Measurements from ENCODE around the gene UBA1. TPM values are rescaled to one million over a fixed set of nuclear protein-coding genes. Genes with fewer than 3 reads are reported as not detected.

The UBA1 gene
- polyA plus RNA-seq, 2 of the 4 experiments (the other 2 are of a cell fraction) = 160 to 192 TPM

GRCh38 chrX:47194194-47194787, 662 bp downstream of the UBA1 start:
- CTCF ChIA-PET = interaction anchor here (0.9 to 7.7 kb wide), 5 partner anchors 9 to 332 kb away, joined by 3 to 52 read pairs (median 4); no protein-coding TSS in a partner anchor
- peak in 1 of 2 experiments; percentile 1; a peak in 3 of 6 replicates for ATAC-seq
- peaks cover 49% of the 10 kb centered on the region for H3K4me1 ChIP-seq

GRCh38 chrX:47196098-47196497, 2.5 kb downstream of the UBA1 start:
- Histone ChIP-seq H3K4me1 (peaks cover 67% of the 10 kb centered on the region), H3K9me3 (no peaks in the 10 kb centered on the region), H3K4me2 (peak overlapping the region; percentile 97), H3K27ac (peak overlapping the region in 1 of 2 experiments; percentile 49; a peak in 3 of 6 replicates), H3K4me3 (no peak overlapping the region)
- CTCF ChIA-PET = interaction anchor here (0.8 to 7.7 kb wide), 2 partner anchors 189 to 327 kb away, joined by 3 to 52 read pairs; no protein-coding TSS in a partner anchor
- POLR2A ChIA-PET = no interaction called here
- 67% methylated on average over 3 of the region's 3 CpGs for WGBS (ENCODE audit: missing lambda C conversion rate)
- no peak for ATAC-seq
- FAIRE-seq = no peak
- no peak for DNase-seq (ENCODE audit: low read depth in 1 of 2, low spot score in 1 of 2)
- TF ChIP-seq ZC3H11A (IDR thresholded peaks at IDR 0.05) (no peak), HMGXB4 (CRISPR knock-in tag; IDR thresholded peaks at IDR 0.05; ENCODE audit: borderline replicate concordance) (no peak), CBX2 (IDR thresholded peaks at IDR 0.05; ENCODE audit: borderline replicate concordance, low read depth) (no peak), EP300 (IDR thresholded peaks at IDR 0.05) (no peak), JUN (IDR thresholded peaks at IDR 0.05) (no peak), FOSL2 (IDR thresholded peaks at IDR 0.05) (no peak), FOSL2 (CRISPR knock-in tag; IDR thresholded peaks at IDR 0.05) (no peak), FOXS1 (CRISPR knock-in tag; IDR thresholded peaks at IDR 0.05) (no peak), ZFP36 (IDR thresholded peaks at IDR 0.05; ENCODE audit: borderline replicate concordance, partially characterized antibody) (no peak), POLR2A (IDR thresholded peaks at IDR 0.05; ENCODE audit: low read length) (no peak), EHF (CRISPR knock-in tag; IDR thresholded peaks at IDR 0.05) (no peak), ELK1 (IDR thresholded peaks at IDR 0.05; ENCODE audit: low read depth, low read length) (no peak), SMC3 (IDR thresholded peaks at IDR 0.05) (no peak), ATOH8 (CRISPR knock-in tag; IDR thresholded peaks at IDR 0.05; ENCODE audit: low read depth) (no peak), GATA3 (IDR thresholded peaks at IDR 0.05; ENCODE audit: borderline replicate concordance) (no peak)

More at GRCh38 chrX:47194194-47194787, 662 bp downstream of the UBA1 start:
- FAIRE-seq (no peak), DNase-seq (ENCODE audit: low read depth in 1 of 2, low spot score in 1 of 2) (no peak)
- 34% methylated on average over 8 of the region's 14 CpGs for WGBS (ENCODE audit: missing lambda C conversion rate)
- POLR2A ChIA-PET = no interaction called here
- H3K4me3 ChIP-seq = peak overlapping the region; percentile 93
- no peak for TF ChIP-seq ZC3H11A (IDR thresholded peaks at IDR 0.05)
- no peak for TF ChIP-seq TFCP2L1 (CRISPR knock-in tag; IDR thresholded peaks at IDR 0.05)
- no peak for TF ChIP-seq RARB (CRISPR knock-in tag; IDR thresholded peaks at IDR 0.05)
- TF ChIP-seq NPAS2 (CRISPR knock-in tag; IDR thresholded peaks at IDR 0.05; ENCODE audit: borderline replicate concordance) = no peak
- TF ChIP-seq PBX3 (IDR thresholded peaks at IDR 0.05) = 0 out of 2 replicates have a peak, but pooled peaks have one; percentile 13
- no peak for TF ChIP-seq CHD4 (IDR thresholded peaks at IDR 0.05; ENCODE audit: borderline replicate concordance)
- TF ChIP-seq RFX5 (IDR thresholded peaks at IDR 0.05) = no peak
- no peak for TF ChIP-seq BHLHE40 (IDR thresholded peaks at IDR 0.05; ENCODE audit: low read depth, low read length)
- no peaks in the 10 kb centered on the region for H3K9me3 ChIP-seq
- H3K4me2 ChIP-seq = peak overlapping the region; percentile 97
- H3K27ac ChIP-seq = peak overlapping the region; percentile 99

Measured in A549 (cell line).